Sigmoid colon (tissue), 7 donors: ENCODE measurements around the gene FOSL1. TPM values are rescaled to one million over a fixed set of nuclear protein-coding genes. Genes with fewer than 3 reads are reported as not detected.

ENCODE experiments used
- DNase-seq: peaks from one replicate; pipeline ENCODE4 v3.0.0-alpha.2; 2019
- H3K27ac ChIP-seq, 4 donors: fragments of 200-600 bp; sonication (generic); one replicate each; pipeline ENCODE4 v1.5.1; 2016 to 2019; ENCODE audit warnings: mild to moderate bottlenecking in 1 of 4
- H3K27me3 ChIP-seq, 3 donors: fragments of 200-600 bp; sonication (generic); one replicate each; pipeline ENCODE4 v1.5.1; 2019; ENCODE audit warnings: mild to moderate bottlenecking in 1 of 3
- H3K36me3 ChIP-seq, 4 donors: fragments of 200-600 bp; sonication (generic); one replicate each; pipeline ENCODE4 v1.5.1; 2016 to 2019
- H3K4me1 ChIP-seq, 4 donors: fragments of 200-600 bp; sonication (generic); one replicate each; pipeline ENCODE4 v1.5.1; 2017 to 2019
- H3K4me3 ChIP-seq, 4 donors: fragments of 200-600 bp; sonication (generic); one replicate each; pipeline ENCODE4 v1.5.1; 2017 to 2019; ENCODE audit warnings: mild to moderate bottlenecking in 2 of 4, moderate library complexity in 1 of 4
- H3K9me3 ChIP-seq, 4 donors: fragments of 200-600 bp in 3 of 4; sonication (generic) in 3 of 4; one replicate each; pipeline versions ENCODE4 v1.5.1 to v1.6.1; 2013 to 2019
- CTCF ChIP-seq, 4 experiments: fragments of 450-650 bp in 3 of 4; fragments of 200-600 bp in 1 of 4; IDR thresholded peaks; one replicate each; pipeline ENCODE4 v1.5.1; 2016 to 2019; ENCODE audit warnings: antibody characterized with exemption in 4 of 4, mild to moderate bottlenecking in 3 of 4, moderate library complexity in 2 of 4
- EP300 ChIP-seq, 4 donors: sonication (generic); formaldehyde crosslinking; IDR thresholded peaks; one replicate each; pipeline ENCODE4 v1.6.1; 2017; ENCODE audit warnings: antibody characterized with exemption in 4 of 4
- POLR2A ChIP-seq, 2 donors: fragments of 450-650 bp; IDR thresholded peaks; one replicate each; pipeline ENCODE4 v1.6.1; 2016; ENCODE audit warnings: antibody characterized with exemption in 2 of 2, mild to moderate bottlenecking in 2 of 2, moderate library complexity in 2 of 2
- POLR2AphosphoS5 ChIP-seq, 4 donors: sonication (generic); formaldehyde crosslinking; IDR thresholded peaks; one replicate each; pipeline ENCODE4 v1.6.1; 2017; ENCODE audit warnings: antibody characterized with exemption in 4 of 4
- WGBS, 2 donors: extraction: QIAGEN DNeasy Blood & Tissue Kit; methylation state at CpG; one replicate each; pipeline ENCODE4 v1.1.7; 2013; 5-methylcytosine and 5-hydroxymethylcytosine counted together
- intact Hi-C: fragments of 100-400 bp; cut with DNase I; formaldehyde crosslinking; loops from one replicate; pipeline ENCODE4 v1.15.1; 2023
- polyA plus RNA-seq, 3 donors: library from polyadenylated mRNA; stranded (reverse); fragments of 200-250 nt; gene quantifications; one replicate each; pipeline ENCODE4 v1.2.3, GENCODE V29; 2013
- total RNA-seq, 4 donors: library from RNA; depleted of rRNA; stranded (reverse); fragments of >200 nt; gene quantifications; one replicate each; pipeline ENCODE4 v1.1.0, GENCODE V29; 2016
- donor health status: healthy with polysubstance abuse.
- donor health status: Bipolar disorder and iron deficiency.
- donor health status: healthy.

Gene FOSL1
- total RNA-seq (10 to 100 TPM in 1 of 4 donors, 1 to 10 TPM in 1, under 1 TPM in 1, not detected in 1; 0.36 to 12.4 (median 2.8) TPM), polyA plus RNA-seq (1 to 10 TPM; 1.6 to 3.6 (median 2.9) TPM)

GRCh38 chr11:65900125-65900898 is at the start of gene FOSL1:
FOSL1 (minus strand) TSS chr11:65900388; CDS start chr11:65900339, 49 bp downstream.
- H3K27me3 ChIP-seq, result peaks cover 0 to 15% (median 8%) of the 10 kb centered on the region in 3 donors
- peak within 1 kb of the TSS; percentile 15 to 70 (median 57) for H3K4me3 ChIP-seq
- no peaks in the 10 kb centered on the region for H3K36me3 ChIP-seq
- intact Hi-C loops, result loop anchor here (2.0 kb wide), 1 partner anchor 14 kb away; no protein-coding TSS in a partner anchor
- 1% methylated on average over 80 of the region's 80 CpGs for WGBS, 2 donors
- H3K27ac ChIP-seq, result peak within 1 kb of the TSS; percentile 53 to 79 (median 74)
- H3K9me3 ChIP-seq, result no peaks in the 10 kb centered on the region
- peaks cover 0 to 21% (median 16%) of the 10 kb centered on the region in 4 donors for H3K4me1 ChIP-seq
- peak; percentile 93 for DNase-seq
- TF ChIP-seq CTCF (IDR thresholded peaks at IDR 0.05), result no peak
- TF ChIP-seq POLR2AphosphoS5 (IDR thresholded peaks at IDR 0.05), result peak; percentile 47 to 87 (median 70)
- no peak for TF ChIP-seq EP300 (IDR thresholded peaks at IDR 0.05)

- no peak for TF ChIP-seq EP300 (IDR thresholded peaks at IDR 0.05)
- intact Hi-C loops, result no loop called here
- Histone ChIP-seq H3K4me3 (no peak overlapping the region), H3K27ac (no peak overlapping the region), H3K4me1 (no peaks in the 10 kb centered on the region), H3K9me3 (no peaks in the 10 kb centered on the region), H3K36me3 (no peaks in the 10 kb centered on the region), H3K27me3 (no peaks in the 10 kb centered on the region)
- 85 to 87% methylated on average over 12 of the region's 12 CpGs for WGBS, 2 donors
- no peak for DNase-seq
These were observed 47.5 kb upstream of the FOSL1 start for GRCh38 chr11:65947603-65948125.

- no peak for TF ChIP-seq POLR2AphosphoS5 (IDR thresholded peaks at IDR 0.05)
- TF ChIP-seq CTCF (IDR thresholded peaks at IDR 0.05), result no peak
- no peak for TF ChIP-seq POLR2A (IDR thresholded peaks at IDR 0.05)
- TF ChIP-seq EP300 (IDR thresholded peaks at IDR 0.05), result no peak
- Histone ChIP-seq H3K4me1 (no peaks in the 10 kb centered on the region), H3K27me3 (no peaks in the 10 kb centered on the region), H3K27ac (no peak overlapping the region), H3K36me3 (no peaks in the 10 kb centered on the region), H3K9me3 (no peaks in the 10 kb centered on the region), H3K4me3 (no peak overlapping the region)
- no peak for DNase-seq
- intact Hi-C loops, result no loop called here
- 73 to 79% methylated on average over 13 of the region's 13 CpGs for WGBS, 2 donors
These were observed 46.9 kb upstream of the FOSL1 start for GRCh38 chr11:65947133-65947532.

GRCh38 chr11:65946655-65947054 is 46.5 kb upstream of the FOSL1 start:
- no peak for DNase-seq
- Histone ChIP-seq H3K36me3 (no peaks in the 10 kb centered on the region), H3K27ac (no peak overlapping the region), H3K9me3 (no peaks in the 10 kb centered on the region), H3K4me1 (no peaks in the 10 kb centered on the region), H3K27me3 (no peaks in the 10 kb centered on the region), H3K4me3 (no peak overlapping the region)
- intact Hi-C loops, result no loop called here
- 75 to 87% methylated on average over 4 of the region's 4 CpGs for WGBS, 2 donors
- no peak for TF ChIP-seq CTCF (IDR thresholded peaks at IDR 0.05)
- TF ChIP-seq POLR2A (IDR thresholded peaks at IDR 0.05), result no peak
- TF ChIP-seq POLR2AphosphoS5 (IDR thresholded peaks at IDR 0.05), result no peak
- TF ChIP-seq EP300 (IDR thresholded peaks at IDR 0.05), result no peak

- TF ChIP-seq POLR2A (IDR thresholded peaks at IDR 0.05), result no peak
- no peaks in the 10 kb centered on the region for H3K9me3 ChIP-seq
- no peak for DNase-seq
- no peak overlapping the region for H3K27ac ChIP-seq
- no peaks in the 10 kb centered on the region for H3K27me3 ChIP-seq
- no peaks in the 10 kb centered on the region for H3K36me3 ChIP-seq
- intact Hi-C loops, result no loop called here
- WGBS, 2 donors, result 86 to 89% methylated on average over 11 of the region's 11 CpGs
- H3K4me1 ChIP-seq, result no peaks in the 10 kb centered on the region
- H3K4me3 ChIP-seq, result no peak overlapping the region
These were observed 45.9 kb upstream of the FOSL1 start for GRCh38 chr11:65945941-65946558.
